ENCODE data around the gene SV2B. TPM values are rescaled to one million over a fixed set of nuclear protein-coding genes. Genes with fewer than 3 reads are reported as not detected.

The SV2B gene
- total and polyA plus RNA-seq, 2 experiments from 2014 or later = 0.17 to 2.2 TPM

DNA sequence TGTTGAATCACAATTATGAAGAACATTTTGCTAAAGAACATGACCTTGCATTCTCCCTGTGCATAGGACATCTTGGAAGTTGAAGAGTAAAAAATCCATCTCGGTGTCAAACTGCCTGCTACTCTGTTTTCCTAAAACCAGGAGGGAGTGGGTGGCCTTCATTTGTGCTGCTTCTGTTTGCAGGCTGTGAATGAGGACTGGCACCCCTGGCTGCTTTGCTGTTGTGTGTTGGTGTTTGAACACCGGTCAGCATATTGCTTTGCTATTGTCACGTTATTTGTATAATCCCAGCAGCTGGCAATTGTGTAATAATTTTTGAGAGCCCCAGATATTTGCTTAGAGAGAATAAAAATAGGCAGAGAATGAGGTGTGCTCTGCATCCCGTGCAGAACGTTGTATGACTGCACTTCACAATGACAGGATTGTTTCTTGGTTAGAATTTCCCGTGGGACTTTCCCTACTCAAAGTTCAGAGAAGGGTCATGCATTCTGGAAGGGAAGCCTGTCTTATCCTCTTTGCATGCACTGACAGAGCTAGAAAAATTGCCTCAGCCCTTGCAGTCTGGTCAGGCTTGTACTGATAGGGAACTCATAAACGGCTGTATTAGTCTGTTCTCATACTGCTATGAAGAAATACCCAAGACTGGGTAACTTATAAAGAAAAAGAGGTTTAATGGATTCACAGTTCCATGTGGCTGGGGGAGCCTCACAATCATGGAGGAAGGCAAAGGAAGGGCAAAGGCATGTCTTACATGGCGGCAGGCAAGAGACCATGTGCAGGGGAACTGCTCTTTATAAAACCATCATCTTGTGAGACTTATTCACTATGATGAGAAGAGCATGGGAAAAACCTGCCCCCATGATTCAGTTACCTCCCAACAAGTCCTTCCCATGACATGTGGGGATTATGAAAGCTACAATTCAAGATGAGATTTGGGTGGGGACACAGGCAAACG is 16.3 kb downstream of the SV2B start:
- Histone ChIP-seq H3K27ac (no peak overlapping the region), H3K4me1 (ENCODE audit: insufficient read depth) (no peaks in the 10 kb centered on the region), H3K27me3 (peaks cover 17% of the 10 kb centered on the region), H4K20me1 (ENCODE audit: insufficient read depth, poor library complexity, severe bottlenecking) (no peaks in the 10 kb centered on the region), H3K9me2 (replicated peaks; ENCODE audit: insufficient read depth) (no peaks in the 10 kb centered on the region), H3K4me3 (no peak overlapping the region), H2AFZ (no peak overlapping the region), H3K36me3 (replicated peaks; ENCODE audit: insufficient read depth, low read depth) (no peaks in the 10 kb centered on the region), H3K4me2 (no peak overlapping the region), H3K9me3 (ENCODE audit: low read depth) (no peaks in the 10 kb centered on the region), H3K79me2 (no peaks in the 10 kb centered on the region)
- WGBS (ENCODE audit: low lambda C conversion rate, missing lambda C conversion rate) = 69% methylated on average over 9 of the region's 9 CpGs
- TF ChIP-seq, protein P1, sequence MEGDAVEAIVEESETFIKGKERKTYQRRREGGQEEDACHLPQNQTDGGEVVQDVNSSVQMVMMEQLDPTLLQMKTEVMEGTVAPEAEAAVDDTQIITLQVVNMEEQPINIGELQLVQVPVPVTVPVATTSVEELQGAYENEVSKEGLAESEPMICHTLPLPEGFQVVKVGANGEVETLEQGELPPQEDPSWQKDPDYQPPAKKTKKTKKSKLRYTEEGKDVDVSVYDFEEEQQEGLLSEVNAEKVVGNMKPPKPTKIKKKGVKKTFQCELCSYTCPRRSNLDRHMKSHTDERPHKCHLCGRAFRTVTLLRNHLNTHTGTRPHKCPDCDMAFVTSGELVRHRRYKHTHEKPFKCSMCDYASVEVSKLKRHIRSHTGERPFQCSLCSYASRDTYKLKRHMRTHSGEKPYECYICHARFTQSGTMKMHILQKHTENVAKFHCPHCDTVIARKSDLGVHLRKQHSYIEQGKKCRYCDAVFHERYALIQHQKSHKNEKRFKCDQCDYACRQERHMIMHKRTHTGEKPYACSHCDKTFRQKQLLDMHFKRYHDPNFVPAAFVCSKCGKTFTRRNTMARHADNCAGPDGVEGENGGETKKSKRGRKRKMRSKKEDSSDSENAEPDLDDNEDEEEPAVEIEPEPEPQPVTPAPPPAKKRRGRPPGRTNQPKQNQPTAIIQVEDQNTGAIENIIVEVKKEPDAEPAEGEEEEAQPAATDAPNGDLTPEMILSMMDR (IDR thresholded peaks at IDR 0.05; ENCODE audit: poor library complexity) = no peak
- TF ChIP-seq EZH2 (IDR thresholded peaks at IDR 0.05; ENCODE audit: borderline replicate concordance) (no peak), EZH2phosphoT487 (IDR thresholded peaks at IDR 0.05; ENCODE audit: low read depth, severe bottlenecking, unreplicated experiment) (no peak)
- no peak for DNase-seq (ENCODE audit: low spot score)

DNA sequence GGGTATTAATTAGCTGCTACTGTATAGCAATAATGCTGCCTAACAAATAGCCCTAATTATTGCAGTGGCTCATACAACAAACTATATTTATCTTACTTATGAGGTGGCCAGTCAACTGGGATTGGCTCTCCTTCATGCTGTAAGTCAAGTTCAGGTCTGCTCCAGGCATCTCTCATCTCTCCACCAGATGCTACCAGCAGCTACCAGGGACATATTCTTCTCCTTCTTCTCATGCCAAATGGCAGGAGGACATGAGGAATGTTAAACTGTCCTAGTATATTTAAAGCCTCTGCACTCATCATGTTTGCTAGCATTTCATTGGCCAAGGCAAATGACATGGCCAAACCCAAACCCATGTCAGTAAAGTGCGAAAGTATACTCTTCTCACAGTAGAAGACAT is 17.3 kb downstream of the SV2B start:
- no peaks in the 10 kb centered on the region for H4K20me1 ChIP-seq (ENCODE audit: insufficient read depth, poor library complexity, severe bottlenecking)
- 80% methylated on average over 1 of the region's 1 CpG for WGBS (ENCODE audit: low lambda C conversion rate, missing lambda C conversion rate)
- no peak overlapping the region for H3K4me3 ChIP-seq
- H3K79me2 ChIP-seq = no peaks in the 10 kb centered on the region
- no peak overlapping the region for H2AFZ ChIP-seq
- DNase-seq (ENCODE audit: low spot score) = no peak
- H3K27ac ChIP-seq = no peak overlapping the region
- no peaks in the 10 kb centered on the region for H3K36me3 ChIP-seq (replicated peaks; ENCODE audit: insufficient read depth, low read depth)
- no peaks in the 10 kb centered on the region for H3K4me1 ChIP-seq (ENCODE audit: insufficient read depth)
- H3K4me2 ChIP-seq = no peak overlapping the region
- H3K9me2 ChIP-seq (replicated peaks; ENCODE audit: insufficient read depth) = no peaks in the 10 kb centered on the region
- peaks cover 15% of the 10 kb centered on the region for H3K27me3 ChIP-seq
- no peaks in the 10 kb centered on the region for H3K9me3 ChIP-seq (ENCODE audit: low read depth)
- TF ChIP-seq, protein P1 (IDR thresholded peaks at IDR 0.05; ENCODE audit: poor library complexity) = no peak
- no peak for TF ChIP-seq EZH2 (IDR thresholded peaks at IDR 0.05; ENCODE audit: borderline replicate concordance)
- no peak for TF ChIP-seq EZH2phosphoT487 (IDR thresholded peaks at IDR 0.05; ENCODE audit: low read depth, severe bottlenecking, unreplicated experiment)

DNA sequence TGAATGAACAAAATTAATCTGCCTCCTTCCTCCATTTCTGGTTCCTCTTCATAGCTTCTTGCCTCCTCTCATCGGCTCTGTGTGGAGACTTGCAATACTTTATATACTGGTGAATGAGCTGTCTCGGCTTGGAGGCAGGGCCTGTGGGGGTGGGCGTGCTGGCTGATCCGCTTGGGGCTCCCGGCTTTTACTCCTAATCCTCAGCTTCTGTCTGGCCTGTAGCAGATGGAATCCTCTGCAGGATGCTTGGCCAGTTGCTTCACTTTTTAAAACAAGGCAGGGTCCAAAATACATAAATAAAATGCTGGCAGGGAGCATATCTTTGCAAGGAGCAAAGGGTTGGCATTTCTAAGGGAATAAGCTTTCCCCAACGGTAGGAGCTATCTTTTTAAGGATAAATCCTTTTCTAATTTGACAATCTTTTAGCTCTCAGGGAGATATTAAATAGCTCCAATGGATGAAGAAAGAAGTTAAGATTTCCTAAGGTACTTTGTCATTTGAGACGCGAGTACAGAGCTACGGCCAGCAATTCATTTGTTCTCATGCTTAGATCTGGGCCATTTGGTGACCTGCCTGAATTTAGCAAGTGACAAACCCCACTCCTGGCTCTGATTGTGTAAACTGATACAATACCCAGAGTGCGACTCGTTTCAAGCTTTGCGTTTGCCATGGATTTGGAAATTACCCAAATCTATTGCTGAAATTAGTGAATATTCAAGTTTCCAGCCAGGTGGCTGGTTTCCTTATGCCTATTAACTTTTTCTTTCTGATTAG is 18.9 kb downstream of the SV2B start:
- Histone ChIP-seq H3K79me2 (no peaks in the 10 kb centered on the region), H2AFZ (no peak overlapping the region), H3K4me1 (ENCODE audit: insufficient read depth) (no peaks in the 10 kb centered on the region), H3K36me3 (replicated peaks; ENCODE audit: insufficient read depth, low read depth) (no peaks in the 10 kb centered on the region), H3K9me2 (replicated peaks; ENCODE audit: insufficient read depth) (no peaks in the 10 kb centered on the region), H3K27me3 (peaks cover 10% of the 10 kb centered on the region), H3K4me3 (no peak overlapping the region), H3K4me2 (no peak overlapping the region), H4K20me1 (ENCODE audit: insufficient read depth, poor library complexity, severe bottlenecking) (no peaks in the 10 kb centered on the region), H3K27ac (no peak overlapping the region), H3K9me3 (ENCODE audit: low read depth) (no peaks in the 10 kb centered on the region)
- no peak for TF ChIP-seq EZH2phosphoT487 (IDR thresholded peaks at IDR 0.05; ENCODE audit: low read depth, severe bottlenecking, unreplicated experiment)
- TF ChIP-seq, protein P1 (IDR thresholded peaks at IDR 0.05; ENCODE audit: poor library complexity) = no peak
- TF ChIP-seq EZH2 (IDR thresholded peaks at IDR 0.05; ENCODE audit: borderline replicate concordance) = no peak
- peak; percentile 14 for DNase-seq (ENCODE audit: low spot score)
- 74% methylated on average over 12 of the region's 12 CpGs for WGBS (ENCODE audit: low lambda C conversion rate, missing lambda C conversion rate)
